OCI-LY3 (cell line): ENCODE measurements around the gene LGALS3.

Experiments used
- H2AFZ ChIP-seq: fragments of 200-600, 300-600 bp; shearing (Covaris generic); 2 replicates; pipeline ENCODE4 v1.6.0; 2014; ENCODE audit warnings: antibody characterized with exemption, low read depth, low read length
- H3K27ac ChIP-seq: fragments of 200-600, 300-600 bp; sonication (generic); 2 replicates; pipeline ENCODE4 v1.5.1; 2014; ENCODE audit warnings: mild to moderate bottlenecking, low read length, moderate library complexity, mixed read lengths
- H3K27me3 ChIP-seq: fragments of 200-600, 300-600 bp; sonication (generic); 2 replicates; pipeline ENCODE4 v1.6.1; 2014; ENCODE audit warnings: low read depth, low read length, mixed read lengths
- H3K36me3 ChIP-seq: fragments of 200-600, 300-600 bp; sonication (generic); replicated peaks from 2 replicates; pipeline ENCODE3; 2014; ENCODE audit warnings: low read depth, low read length, mixed read lengths
- H3K4me1 ChIP-seq: fragments of 300-600, 200-600 bp; sonication (generic); 2 replicates; pipeline ENCODE4 v1.6.1; 2014; ENCODE audit warnings: low read length, mixed read lengths
- H3K4me2 ChIP-seq: fragments of 200-600, 300-600 bp; sonication (generic); 2 replicates; pipeline ENCODE4 v1.6.1; 2014; ENCODE audit warnings: low read length, mixed read lengths
- H3K4me3 ChIP-seq: fragments of 300-600, 200-600 bp; sonication (generic); 2 replicates; pipeline ENCODE4 v1.5.1; 2014; ENCODE audit warnings: antibody characterized with exemption, mild to moderate bottlenecking, low read length, moderate library complexity
- H3K79me2 ChIP-seq: fragments of 300-600, 200-600 bp; shearing (Covaris generic); 2 replicates; pipeline ENCODE4 v1.6.1; 2014; ENCODE audit warnings: mild to moderate bottlenecking, low read length, mixed read lengths
- H3K9ac ChIP-seq: fragments of 300-600, 200-600 bp; shearing (Covaris generic); 2 replicates; pipeline ENCODE4 v1.6.0; 2014; ENCODE audit warnings: mild to moderate bottlenecking, low read length, moderate library complexity
- H3K9me3 ChIP-seq: fragments of 200-600, 300-600 bp; shearing (Covaris generic); 2 replicates; pipeline ENCODE4 v1.6.1; 2014; ENCODE audit warnings: low read length, mixed read lengths; ENCODE audit not compliant: insufficient read depth
- H4K20me1 ChIP-seq: fragments of 200-600, 300-600 bp; sonication (generic); 2 replicates; pipeline ENCODE4 v1.6.1; 2016; ENCODE audit warnings: low read length, mixed read lengths; ENCODE audit not compliant: insufficient read depth
- CTCF ChIP-seq: fragments of 200-600, 300-600 bp; sonication (generic); IDR thresholded peaks from 2 replicates; pipeline ENCODE4 v1.5.1; 2014; ENCODE audit warnings: antibody characterized with exemption, low read length, low read depth
- EZH2phosphoT487 ChIP-seq: fragments of 200-600 bp; shearing (Covaris generic); IDR thresholded peaks from 2 replicates; pipeline ENCODE4 v1.6.1; 2018; ENCODE audit warnings: antibody characterized with exemption, mixed run types, low read depth

Gene LGALS3

GRCh38 chr14:55136241-55136640, 7.2 kb downstream of the LGALS3 start:
- no peaks in the 10 kb centered on the region for H3K9me3 ChIP-seq
- H4K20me1 ChIP-seq, result peaks cover 39% of the 10 kb centered on the region
- no peaks in the 10 kb centered on the region for H3K27me3 ChIP-seq
- peaks cover 64% of the 10 kb centered on the region for H3K79me2 ChIP-seq
- H2AFZ ChIP-seq, result no peak overlapping the region
- no peak overlapping the region for H3K27ac ChIP-seq
- H3K9ac ChIP-seq, result no peak overlapping the region
- H3K4me1 ChIP-seq, result peaks cover 8% of the 10 kb centered on the region
- no peak for TF ChIP-seq CTCF
- TF ChIP-seq EZH2phosphoT487, result no peak
- H3K36me3 ChIP-seq, result peaks cover 62% of the 10 kb centered on the region
- H3K4me3 ChIP-seq, result no peak overlapping the region
- no peak overlapping the region for H3K4me2 ChIP-seq

GRCh38 chr14:55136885-55137786, 8.1 kb downstream of the LGALS3 start:
- H4K20me1 ChIP-seq, result peaks cover 35% of the 10 kb centered on the region

GRCh38 chr14:55138091-55138490, 9.0 kb downstream of the LGALS3 start:
- TF ChIP-seq EZH2phosphoT487 (no peak), CTCF (peak; percentile 49)
- Histone ChIP-seq H4K20me1 (peaks cover 31% of the 10 kb centered on the region), H3K79me2 (peaks cover 47% of the 10 kb centered on the region), H3K4me2 (no peak overlapping the region), H2AFZ (no peak overlapping the region), H3K27me3 (no peaks in the 10 kb centered on the region), H3K9me3 (no peaks in the 10 kb centered on the region), H3K27ac (no peak overlapping the region), H3K36me3 (peaks cover 65% of the 10 kb centered on the region), H3K9ac (no peak overlapping the region), H3K4me1 (no peaks in the 10 kb centered on the region), H3K4me3 (no peak overlapping the region)

More at GRCh38 chr14:55136885-55137786, 8.1 kb downstream of the LGALS3 start:
- Histone ChIP-seq H3K4me3 (no peak overlapping the region), H3K4me1 (no peaks in the 10 kb centered on the region; the same call in 1 of the 2 replicates), H2AFZ (no peak overlapping the region), H3K9ac (no peak overlapping the region), H3K36me3 (peaks cover 62% of the 10 kb centered on the region), H3K79me2 (peaks cover 56% of the 10 kb centered on the region), H3K4me2 (no peak overlapping the region), H3K27ac (no peak overlapping the region), H3K9me3 (no peaks in the 10 kb centered on the region), H3K27me3 (no peaks in the 10 kb centered on the region)
- TF ChIP-seq CTCF (no peak), EZH2phosphoT487 (no peak)

GRCh38 chr14:55139141-55139540, 10.1 kb downstream of the LGALS3 start:
- Histone ChIP-seq H3K79me2 (peaks cover 38% of the 10 kb centered on the region), H2AFZ (no peak overlapping the region), H3K27me3 (no peaks in the 10 kb centered on the region), H3K4me1 (no peaks in the 10 kb centered on the region), H3K4me3 (no peak overlapping the region), H3K27ac (no peak overlapping the region), H3K36me3 (peaks cover 62% of the 10 kb centered on the region), H4K20me1 (peaks cover 24% of the 10 kb centered on the region), H3K4me2 (no peak overlapping the region), H3K9me3 (no peaks in the 10 kb centered on the region), H3K9ac (no peak overlapping the region)
- TF ChIP-seq CTCF (no peak), EZH2phosphoT487 (no peak)
